DLD1 (cell line): ENCODE measurements around the gene CST9L.
"Not testable (repeated sequence)": the region's sequence is repeated elsewhere in the genome, so short reads cannot be mapped to it uniquely, and the experiment has no call there.

Experiments used
- in situ Hi-C: cut with HindIII; loops from 2 replicates; pipeline ENCODE4 v1.10.0; 2017; ENCODE audit warnings: low sequenced_read_pairs

The CST9L gene

GRCh38 chr20:23587631-23588030 lies 19.3 kb upstream of the CST9L start:
- in situ Hi-C loops, result no loop called here

- in situ Hi-C loops, result no loop called here
Observed at GRCh38 chr20:23586735-23587525, 18.6 kb upstream of the CST9L start.

- in situ Hi-C loops, result no loop called here
Observed at GRCh38 chr20:23585808-23586734, 17.8 kb upstream of the CST9L start.

GRCh38 chr20:23585449-23585807 lies 17.1 kb upstream of the CST9L start:
- in situ Hi-C loops, result no loop called here

- in situ Hi-C loops, result no loop called here
Observed at GRCh38 chr20:23584434-23585199, 16.3 kb upstream of the CST9L start.

GRCh38 chr20:23583526-23583925 lies 15.2 kb upstream of the CST9L start:
- in situ Hi-C loops, result no loop called here

- in situ Hi-C loops, result no loop called here
Observed at GRCh38 chr20:23582293-23582692, 14.0 kb upstream of the CST9L start.

- in situ Hi-C loops, result not testable (repeated sequence)
Observed at GRCh38 chr20:23581833-23582232, 13.5 kb upstream of the CST9L start.

GRCh38 chr20:23574977-23575376 lies 6.7 kb upstream of the CST9L start:
- in situ Hi-C loops, result no loop called here

GRCh38 chr20:23570178-23570760 lies 2.0 kb upstream of the CST9L start:
- in situ Hi-C loops, result no loop called here

- in situ Hi-C loops, result no loop called here
Observed at GRCh38 chr20:23569570-23569969, 1.3 kb upstream of the CST9L start.

- in situ Hi-C loops, result no loop called here
Observed at GRCh38 chr20:23568971-23569330, 667 bp upstream of the CST9L start.

GRCh38 chr20:23566199-23566932 lies 1.9 kb downstream of the CST9L start:
- in situ Hi-C loops, result no loop called here

- in situ Hi-C loops, result no loop called here
Observed at GRCh38 chr20:23565503-23566045, 2.7 kb downstream of the CST9L start.

GRCh38 chr20:23564927-23565326 lies 3.4 kb downstream of the CST9L start:
- in situ Hi-C loops, result no loop called here

- in situ Hi-C loops, result no loop called here
Observed at GRCh38 chr20:23562721-23563342, 5.5 kb downstream of the CST9L start.

- in situ Hi-C loops, result no loop called here
Observed at GRCh38 chr20:23554401-23554800, 13.9 kb downstream of the CST9L start.

- in situ Hi-C loops, result no loop called here
Observed at GRCh38 chr20:23551786-23552185, 16.5 kb downstream of the CST9L start.

GRCh38 chr20:23551383-23551782 lies 16.9 kb downstream of the CST9L start:
- in situ Hi-C loops, result no loop called here

GRCh38 chr20:23550227-23550626 lies 18.1 kb downstream of the CST9L start:
- in situ Hi-C loops, result no loop called here
